Fibroblast of gingiva (primary cell): ENCODE measurements around the gene NMT1.

ENCODE experiments used
- DNase-seq: peaks from one replicate; pipeline ENCODE4 v3.0.0-alpha.2; 2011; ENCODE audit warnings: low read depth

NMT1 gene

GRCh38 chr17:45135978-45136791 lies 75.1 kb downstream of the NMT1 start:
- no peak for DNase-seq

- no peak for DNase-seq
Measured at GRCh38 chr17:45136846-45137560, 75.9 kb downstream of the NMT1 start.

GRCh38 chr17:45137561-45138305 lies 76.6 kb downstream of the NMT1 start:
- no peak for DNase-seq

- no peak for DNase-seq
Measured at GRCh38 chr17:45138911-45139532, 77.9 kb downstream of the NMT1 start.

GRCh38 chr17:45139533-45139920 lies 78.4 kb downstream of the NMT1 start:
- no peak for DNase-seq

- DNase-seq = no peak
Measured at GRCh38 chr17:45143094-45143670, 82.1 kb downstream of the NMT1 start.

- peak; percentile 98 for DNase-seq
Measured at GRCh38 chr17:45143767-45144198, 82.7 kb downstream of the NMT1 start.

GRCh38 chr17:45144199-45145034 lies 83.3 kb downstream of the NMT1 start:
- peak; percentile 16 for DNase-seq

GRCh38 chr17:45145035-45145389 lies 83.9 kb downstream of the NMT1 start:
- no peak for DNase-seq

GRCh38 chr17:45146166-45146565 lies 85.0 kb downstream of the NMT1 start:
- no peak for DNase-seq

GRCh38 chr17:45146592-45146889 lies 85.4 kb downstream of the NMT1 start:
- no peak for DNase-seq

GRCh38 chr17:45146890-45147580 lies 85.9 kb downstream of the NMT1 start:
- peak; percentile 61 for DNase-seq

- DNase-seq = peak; percentile 98
Measured at GRCh38 chr17:45147581-45148182, 86.6 kb downstream of the NMT1 start.

- DNase-seq = peak; percentile 100
Measured at GRCh38 chr17:45148183-45149036, 87.3 kb downstream of the NMT1 start, which contains the start of gene HEXIM1. TSS of gene HEXIM1 (plus strand) at chr17:45148475. CDS start at chr17:45149191, 716 bp downstream.

GRCh38 chr17:45149037-45149668 lies 88.0 kb downstream of the NMT1 start:
- DNase-seq = peak; percentile 80

GRCh38 chr17:45149669-45150664 lies 88.8 kb downstream of the NMT1 start:
- DNase-seq = peak; percentile 60
